ENCODE data around the gene GALNT16.

GRCh38 chr14:69366761-69367160, 106.8 kb downstream of the GALNT16 start:
- TF ChIP-seq CTCF (IDR thresholded peaks at IDR 0.05) (no peak), EP300 (IDR thresholded peaks at IDR 0.05) (no peak), POLR2A (IDR thresholded peaks at IDR 0.05) (no peak), POLR2AphosphoS5 (IDR thresholded peaks at IDR 0.05) (no peak)

All from suprapubic skin (tissue), 4 donors.